Astrocyte (in vitro differentiated cells and primary cell): ENCODE data around the gene DNAJC30. TPM values are rescaled to one million over a fixed set of nuclear protein-coding genes. Genes with fewer than 3 reads are reported as not detected.

Experiments used
- DNase-seq: peaks from one replicate; pipeline ENCODE4 v3.0.0-alpha.2; 2010; ENCODE audit warnings: low read depth
- FAIRE-seq: peaks from 2 replicates; lab custom pipeline; 2011; peaks lifted over from hg19 to GRCh38; lab: Jason Lieb, UNC
- H2AFZ ChIP-seq: 2 replicates; pipeline ENCODE4 v1.6.0; 2012; ENCODE audit warnings: low read depth, low read length, inconsistent platforms
- H3K27ac ChIP-seq: 2 replicates; pipeline ENCODE4 v1.5.1; 2011; ENCODE audit warnings: low read depth, low read length, inconsistent platforms
- H3K27me3 ChIP-seq: 2 replicates; pipeline ENCODE4 v1.6.0; 2011; ENCODE audit warnings: low read length, inconsistent platforms; ENCODE audit not compliant: insufficient read depth
- H3K36me3 ChIP-seq: 2 replicates; pipeline ENCODE4 v1.5.1; 2011; ENCODE audit warnings: low read length, inconsistent platforms; ENCODE audit not compliant: insufficient read depth
- H3K4me1 ChIP-seq: 2 replicates; pipeline ENCODE4 v1.5.1; 2011; ENCODE audit warnings: low read length, inconsistent platforms; ENCODE audit not compliant: insufficient read depth
- H3K4me2 ChIP-seq: 2 replicates; pipeline ENCODE4 v1.6.0; 2012; ENCODE audit warnings: low read length, inconsistent platforms
- H3K4me3 ChIP-seq: 2 replicates; pipeline ENCODE4 v1.5.1; 2011; ENCODE audit warnings: low read depth, mild to moderate bottlenecking, low read length, inconsistent platforms; ENCODE audit not compliant: insufficient read depth
- H3K79me2 ChIP-seq: 2 replicates; pipeline ENCODE4 v1.6.0; 2012; ENCODE audit warnings: mild to moderate bottlenecking, low read length, inconsistent platforms; ENCODE audit not compliant: insufficient read depth
- H3K9ac ChIP-seq: 2 replicates; pipeline ENCODE4 v1.6.0; 2012; ENCODE audit warnings: mild to moderate bottlenecking, low read length, inconsistent platforms
- H3K9me3 ChIP-seq: 2 replicates; pipeline ENCODE4 v1.5.1; 2012; ENCODE audit warnings: low read depth, mild to moderate bottlenecking, low read length, inconsistent platforms; ENCODE audit not compliant: insufficient read depth
- H4K20me1 ChIP-seq: 2 replicates; pipeline ENCODE4 v1.6.0; 2012; ENCODE audit warnings: low read length, inconsistent platforms; ENCODE audit not compliant: insufficient read depth
- H3K27ac Mint-ChIP-seq: one replicate; pipeline ENCODE4 v1.8.0; 2021; ENCODE audit warnings: mild to moderate bottlenecking, mixed read lengths; ENCODE audit not compliant: unreplicated experiment
- H3K27me3 Mint-ChIP-seq: one replicate; pipeline ENCODE4 v1.8.0; 2021; ENCODE audit warnings: low read depth, mixed read lengths; ENCODE audit not compliant: unreplicated experiment
- H3K36me3 Mint-ChIP-seq: one replicate; pipeline ENCODE4 v1.8.0; 2021; ENCODE audit warnings: low read depth, mixed read lengths; ENCODE audit not compliant: unreplicated experiment
- H3K4me1 Mint-ChIP-seq: one replicate; pipeline ENCODE4 v1.8.0; 2021; ENCODE audit warnings: low read depth, mixed read lengths; ENCODE audit not compliant: unreplicated experiment
- H3K4me3 Mint-ChIP-seq: one replicate; pipeline ENCODE4 v1.8.0; 2021; ENCODE audit warnings: mild to moderate bottlenecking, moderate library complexity, mixed read lengths; ENCODE audit not compliant: unreplicated experiment
- H3K9me3 Mint-ChIP-seq: one replicate; pipeline ENCODE4 v1.8.0; 2021; ENCODE audit warnings: mild to moderate bottlenecking, mixed read lengths; ENCODE audit not compliant: unreplicated experiment
- EZH2 ChIP-seq: IDR thresholded peaks from 2 replicates; pipeline ENCODE4 v1.6.1; 2012; ENCODE audit warnings: mild to moderate bottlenecking, low read length, inconsistent platforms; ENCODE audit not compliant: insufficient read depth
- total RNA-seq: library from RNA; stranded (reverse); gene quantifications from 2 replicates; pipeline ENCODE4 v1.2.1, GENCODE V29; 2021
- TF ChIP-seq, protein P1 (sequence below): IDR thresholded peaks from 2 replicates; pipeline ENCODE4 v1.5.1; 2011; ENCODE audit warnings: low read depth, mild to moderate bottlenecking, inconsistent platforms, low read length, moderate library complexity; ENCODE audit not compliant: insufficient read depth

The DNAJC30 gene
- total RNA-seq, 1 donor from 2014 or later = 11.0 TPM

- Histone ChIP-seq H3K4me1 (peaks cover 41% of the 10 kb centered on the region), H3K27ac (peak overlapping the region; percentile 87), H3K36me3 (peaks cover 15% of the 10 kb centered on the region), H3K79me2 (peaks cover 45% of the 10 kb centered on the region), H3K4me3 (no peak overlapping the region), H3K27me3 (no peaks in the 10 kb centered on the region), H3K9ac (peak overlapping the region; percentile 76), H4K20me1 (peaks cover 78% of the 10 kb centered on the region), H2AFZ (no peak overlapping the region), H3K9me3 (no peaks in the 10 kb centered on the region), H3K4me2 (peak overlapping the region; percentile 62)
- TF ChIP-seq, protein P1, sequence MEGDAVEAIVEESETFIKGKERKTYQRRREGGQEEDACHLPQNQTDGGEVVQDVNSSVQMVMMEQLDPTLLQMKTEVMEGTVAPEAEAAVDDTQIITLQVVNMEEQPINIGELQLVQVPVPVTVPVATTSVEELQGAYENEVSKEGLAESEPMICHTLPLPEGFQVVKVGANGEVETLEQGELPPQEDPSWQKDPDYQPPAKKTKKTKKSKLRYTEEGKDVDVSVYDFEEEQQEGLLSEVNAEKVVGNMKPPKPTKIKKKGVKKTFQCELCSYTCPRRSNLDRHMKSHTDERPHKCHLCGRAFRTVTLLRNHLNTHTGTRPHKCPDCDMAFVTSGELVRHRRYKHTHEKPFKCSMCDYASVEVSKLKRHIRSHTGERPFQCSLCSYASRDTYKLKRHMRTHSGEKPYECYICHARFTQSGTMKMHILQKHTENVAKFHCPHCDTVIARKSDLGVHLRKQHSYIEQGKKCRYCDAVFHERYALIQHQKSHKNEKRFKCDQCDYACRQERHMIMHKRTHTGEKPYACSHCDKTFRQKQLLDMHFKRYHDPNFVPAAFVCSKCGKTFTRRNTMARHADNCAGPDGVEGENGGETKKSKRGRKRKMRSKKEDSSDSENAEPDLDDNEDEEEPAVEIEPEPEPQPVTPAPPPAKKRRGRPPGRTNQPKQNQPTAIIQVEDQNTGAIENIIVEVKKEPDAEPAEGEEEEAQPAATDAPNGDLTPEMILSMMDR = no peak
- no peak for TF ChIP-seq EZH2
- FAIRE-seq (no peak), DNase-seq (peak; percentile 79)
- H3K27me3 Mint-ChIP-seq = no peaks in the 10 kb centered on the region
- no peaks in the 10 kb centered on the region for H3K9me3 Mint-ChIP-seq
- peaks cover 11% of the 10 kb centered on the region for H3K4me1 Mint-ChIP-seq
- no peak overlapping the region for H3K4me3 Mint-ChIP-seq
- peaks cover 17% of the 10 kb centered on the region for H3K36me3 Mint-ChIP-seq
- no peak overlapping the region for H3K27ac Mint-ChIP-seq
Observed at GRCh38 chr7:73704640-73705550, 21.6 kb upstream of the DNAJC30 start.

DNA sequence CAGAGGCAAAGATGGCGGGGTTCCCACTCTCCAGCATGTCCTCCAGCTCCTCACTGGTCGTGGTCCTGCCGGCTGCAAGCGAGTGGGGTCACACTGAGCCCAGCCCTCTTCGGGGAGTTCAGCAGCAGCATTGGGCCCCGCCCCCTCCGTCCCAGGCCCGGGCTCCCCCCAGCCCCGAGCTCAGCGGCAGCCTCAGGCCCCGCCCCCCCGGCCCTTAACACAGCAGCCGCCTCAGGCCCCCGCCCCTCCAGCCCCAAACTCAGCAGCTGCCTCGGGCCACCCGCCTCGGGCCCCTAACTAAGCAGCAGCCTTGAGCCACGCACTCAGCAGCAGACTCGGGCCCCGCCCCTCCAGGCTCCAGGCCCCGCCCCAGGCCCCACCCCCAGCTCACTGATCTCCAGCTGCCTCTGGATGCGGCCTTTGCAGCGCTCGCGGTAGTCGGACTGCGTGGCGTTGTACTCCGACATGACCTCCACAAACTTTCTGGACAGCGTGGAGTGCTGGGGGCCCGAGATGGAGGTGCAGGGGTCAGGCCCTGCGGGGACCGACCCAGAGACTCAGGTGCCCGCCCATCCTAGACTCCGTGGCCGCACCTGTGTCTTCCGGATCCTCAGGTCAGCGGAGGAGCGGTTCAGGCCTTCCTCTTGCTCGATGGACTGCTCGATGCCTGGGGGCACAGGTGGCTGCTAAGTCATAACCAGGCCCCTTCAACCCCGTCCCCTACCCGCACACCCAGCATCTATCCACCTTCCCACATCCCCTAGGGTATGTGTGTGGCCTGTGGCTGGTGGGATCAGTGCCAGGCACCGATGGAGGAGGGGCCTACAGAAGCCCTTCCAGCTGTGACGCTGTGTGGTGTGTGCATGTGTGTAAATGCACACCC, 20.7 kb upstream of the DNAJC30 start:
- Mint-ChIP-seq H3K9me3 (no peaks in the 10 kb centered on the region), H3K4me1 (peaks cover 11% of the 10 kb centered on the region), H3K36me3 (peaks cover 19% of the 10 kb centered on the region), H3K27ac (no peak overlapping the region), H3K4me3 (no peak overlapping the region), H3K27me3 (no peaks in the 10 kb centered on the region)
- Histone ChIP-seq H3K36me3 (peaks cover 15% of the 10 kb centered on the region), H3K79me2 (peaks cover 39% of the 10 kb centered on the region), H3K4me2 (peak overlapping the region; percentile 62), H3K4me1 (peaks cover 41% of the 10 kb centered on the region), H4K20me1 (peaks cover 78% of the 10 kb centered on the region), H3K9me3 (no peaks in the 10 kb centered on the region), H3K27me3 (no peaks in the 10 kb centered on the region), H3K9ac (peak overlapping the region; percentile 76), H3K4me3 (no peak overlapping the region), H3K27ac (peak overlapping the region; percentile 87), H2AFZ (no peak overlapping the region)
- TF ChIP-seq, protein P1 = no peak
- TF ChIP-seq EZH2 = no peak
- no peak for DNase-seq
- FAIRE-seq = no peak
